Ascending aorta (tissue), 2 donors: ENCODE measurements around the gene LAMB1. TPM values are rescaled to one million over a fixed set of nuclear protein-coding genes. Genes with fewer than 3 reads are reported as not detected.
A peak's percentile ranks its signal among the peaks of the same experiment; 100 is the strongest.
"Not testable (repeated sequence)": the region's sequence is repeated elsewhere in the genome, so short reads cannot be mapped to it uniquely, and the experiment has no call there.

Experiments used
- DNase-seq, 2 donors: peaks; one replicate each; pipeline ENCODE4 v3.0.0-alpha.2; 2019; ENCODE audit warnings: low spot score in 2 of 2
- H3K27ac ChIP-seq, 2 donors: fragments of 200-600 bp; sonication (generic); one replicate each; pipeline ENCODE4 v1.5.1; 2016 to 2017; ENCODE audit warnings: mild to moderate bottlenecking in 1 of 2
- H3K27me3 ChIP-seq: fragments of 200-600 bp; sonication (generic); one replicate; pipeline ENCODE4 v1.5.1; 2017
- H3K36me3 ChIP-seq, 2 donors: fragments of 200-600 bp; sonication (generic); one replicate each; pipeline ENCODE4 v1.5.1; 2016
- H3K4me1 ChIP-seq, 2 donors: fragments of 200-600 bp; sonication (generic); one replicate each; pipeline ENCODE4 v1.5.1; 2016 to 2017; ENCODE audit warnings: mild to moderate bottlenecking in 1 of 2
- H3K4me3 ChIP-seq, 2 donors: fragments of 200-600 bp; sonication (generic); one replicate each; pipeline ENCODE4 v1.5.1; 2016 to 2017; ENCODE audit warnings: mild to moderate bottlenecking in 1 of 2
- H3K9me3 ChIP-seq, 2 donors: fragments of 200-600 bp; sonication (generic); one replicate each; pipeline ENCODE4 v1.5.1; 2016
- intact Hi-C: fragments of 100-400 bp; cut with DNase I; formaldehyde crosslinking; loops from one replicate; pipeline ENCODE4 v1.15.1; 2023
- total RNA-seq: library from RNA; depleted of rRNA; stranded (reverse); fragments of >200 nt; gene quantifications from one replicate; pipeline ENCODE4 v1.1.0, GENCODE V29; 2016
- TF ChIP-seq, protein P1 (sequence below), 3 experiments: fragments of 200-600 bp in 2 of 3; fragments of 450-650 bp in 1 of 3; sonication (generic) in 2 of 3; IDR thresholded peaks; one replicate each; pipeline ENCODE4 v1.5.1; 2016 to 2019; ENCODE audit warnings: antibody characterized with exemption in 3 of 3, mild to moderate bottlenecking in 1 of 3, moderate library complexity in 1 of 3

Gene LAMB1
- total RNA-seq, 1 donor from 2014 or later, result 198 TPM

DNA sequence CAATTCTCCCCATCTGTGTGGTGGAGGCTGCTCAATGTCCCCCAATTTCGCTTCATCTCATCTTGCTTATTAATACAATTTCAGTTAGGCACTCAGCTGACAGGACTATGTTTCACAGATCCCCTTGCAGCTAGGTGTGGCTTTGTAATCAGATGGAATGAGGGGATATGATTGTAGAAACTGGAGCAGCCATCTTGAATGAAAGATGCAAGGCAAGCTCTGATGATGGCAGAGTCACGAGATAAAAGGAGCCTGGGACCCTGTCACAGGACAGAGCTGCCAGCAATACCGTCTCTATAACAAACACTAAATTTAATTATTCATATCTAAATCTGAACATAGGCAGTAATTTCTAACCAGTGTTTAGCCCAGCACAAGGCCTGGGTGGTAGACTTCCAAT is 113.0 kb downstream of the LAMB1 start:
- intact Hi-C loops, result loop anchor here (2.0 to 10.0 kb wide), 7 partner anchors 49 to 1228 kb away; partner anchors contain the start of genes BCAP29, CBLL1, CCDC71L and LAMB1
- TF ChIP-seq, protein P1, sequence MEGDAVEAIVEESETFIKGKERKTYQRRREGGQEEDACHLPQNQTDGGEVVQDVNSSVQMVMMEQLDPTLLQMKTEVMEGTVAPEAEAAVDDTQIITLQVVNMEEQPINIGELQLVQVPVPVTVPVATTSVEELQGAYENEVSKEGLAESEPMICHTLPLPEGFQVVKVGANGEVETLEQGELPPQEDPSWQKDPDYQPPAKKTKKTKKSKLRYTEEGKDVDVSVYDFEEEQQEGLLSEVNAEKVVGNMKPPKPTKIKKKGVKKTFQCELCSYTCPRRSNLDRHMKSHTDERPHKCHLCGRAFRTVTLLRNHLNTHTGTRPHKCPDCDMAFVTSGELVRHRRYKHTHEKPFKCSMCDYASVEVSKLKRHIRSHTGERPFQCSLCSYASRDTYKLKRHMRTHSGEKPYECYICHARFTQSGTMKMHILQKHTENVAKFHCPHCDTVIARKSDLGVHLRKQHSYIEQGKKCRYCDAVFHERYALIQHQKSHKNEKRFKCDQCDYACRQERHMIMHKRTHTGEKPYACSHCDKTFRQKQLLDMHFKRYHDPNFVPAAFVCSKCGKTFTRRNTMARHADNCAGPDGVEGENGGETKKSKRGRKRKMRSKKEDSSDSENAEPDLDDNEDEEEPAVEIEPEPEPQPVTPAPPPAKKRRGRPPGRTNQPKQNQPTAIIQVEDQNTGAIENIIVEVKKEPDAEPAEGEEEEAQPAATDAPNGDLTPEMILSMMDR (IDR thresholded peaks at IDR 0.05), result no peak
- H3K27me3 ChIP-seq, result no peaks in the 10 kb centered on the region
- DNase-seq, result no peak
- no peaks in the 10 kb centered on the region for H3K9me3 ChIP-seq
- peaks cover 0 to under 1% of the 10 kb centered on the region in 2 donors for H3K36me3 ChIP-seq
- peak overlapping the region in 1 of 2 donors; percentile 83 for H3K4me3 ChIP-seq
- H3K27ac ChIP-seq, result peak overlapping the region; percentile 95
- peaks cover 3 to 17% of the 10 kb centered on the region in 2 donors for H3K4me1 ChIP-seq

DNA sequence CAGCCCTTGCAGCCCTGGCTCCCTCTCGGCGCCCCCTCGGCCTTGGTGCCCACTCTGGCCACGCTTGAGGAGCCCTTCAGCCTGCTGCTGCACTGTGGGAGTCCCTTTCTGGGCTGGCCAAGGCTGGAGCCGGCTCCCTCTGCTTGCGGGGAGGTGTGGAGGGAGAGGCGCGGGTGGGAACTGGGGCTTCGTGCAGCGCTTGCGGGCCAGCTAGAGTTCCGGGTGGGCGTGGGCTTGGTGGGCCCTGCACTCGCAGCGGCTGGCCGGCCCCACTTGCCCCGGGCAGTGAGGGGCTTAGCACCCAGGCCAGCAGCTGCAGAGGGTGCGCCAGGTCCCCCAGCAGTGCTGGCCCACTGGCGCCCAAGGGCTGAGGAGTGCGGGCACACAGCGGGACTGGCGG is 115.1 kb downstream of the LAMB1 start:
- intact Hi-C loops, H3K36me3 ChIP-seq, H3K27me3 ChIP-seq, DNase-seq, H3K9me3 ChIP-seq, H3K4me3 ChIP-seq, H3K27ac ChIP-seq: not testable (repeated sequence)
- H3K4me1 ChIP-seq, result peaks cover 3 to 11% of the 10 kb centered on the region in 2 donors

DNA sequence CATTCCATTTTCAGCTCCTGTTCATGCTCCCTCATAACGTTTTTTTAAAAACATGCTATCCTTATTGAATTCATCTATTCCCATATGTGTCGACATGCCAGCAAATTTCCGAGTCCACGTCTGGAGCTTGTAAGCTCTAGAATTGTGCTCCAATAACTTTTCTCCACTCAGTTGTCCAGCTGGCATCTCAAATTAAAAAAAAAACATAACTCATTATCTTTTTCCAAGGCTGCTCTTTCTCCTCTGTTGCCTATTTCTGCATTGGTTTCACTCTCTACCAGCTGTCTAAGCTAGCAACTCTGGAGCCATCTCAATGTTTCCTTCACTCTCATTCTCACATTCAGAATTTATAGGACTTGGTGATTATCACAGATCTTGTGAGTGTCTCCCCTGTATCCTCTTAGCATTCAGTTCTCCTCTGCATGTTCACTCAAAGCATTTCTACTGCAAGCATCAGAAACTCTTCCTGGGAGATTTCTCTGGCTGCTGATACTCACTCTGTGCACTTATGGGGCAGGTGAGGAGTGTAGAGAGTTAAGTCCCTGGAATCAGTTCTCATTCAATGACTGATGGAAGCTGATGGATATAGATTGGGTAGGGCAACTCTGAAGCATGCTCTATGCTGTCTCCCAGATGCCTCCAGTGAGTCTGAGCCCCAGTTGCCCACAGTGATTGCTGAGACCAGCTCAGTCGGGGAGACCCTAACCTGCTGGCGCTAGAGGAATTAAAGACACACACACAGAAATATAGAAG is 118.7 kb downstream of the LAMB1 start:
- H3K27me3 ChIP-seq, result no peaks in the 10 kb centered on the region
- TF ChIP-seq, protein P1 (IDR thresholded peaks at IDR 0.05), result no peak
- no peak overlapping the region for H3K27ac ChIP-seq
- no peaks in the 10 kb centered on the region for H3K4me1 ChIP-seq
- intact Hi-C loops, result no loop called here
- no peak for DNase-seq
- H3K9me3 ChIP-seq, result no peaks in the 10 kb centered on the region
- H3K36me3 ChIP-seq, result no peaks in the 10 kb centered on the region
- no peak overlapping the region for H3K4me3 ChIP-seq

DNA sequence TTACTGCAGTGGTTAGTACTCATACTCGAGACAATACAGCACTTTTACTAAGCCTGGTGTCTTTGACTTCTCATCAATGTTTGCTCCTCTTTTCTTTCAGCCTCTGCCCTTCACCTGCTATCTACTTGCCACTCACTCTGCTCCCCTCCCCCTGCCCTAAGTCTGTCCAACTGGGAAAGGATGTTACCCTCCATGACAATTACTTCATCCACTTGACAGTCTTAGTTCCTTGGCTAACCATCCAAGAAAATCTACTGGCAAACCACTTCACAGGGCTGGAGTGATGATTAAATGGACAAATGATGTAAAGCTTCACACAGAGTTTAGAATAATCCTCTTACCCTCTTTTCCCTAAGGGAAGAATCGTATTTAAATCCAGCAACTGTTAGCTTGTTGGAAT is 120.2 kb downstream of the LAMB1 start:
- Histone ChIP-seq H3K36me3 (no peaks in the 10 kb centered on the region), H3K9me3 (no peaks in the 10 kb centered on the region), H3K27ac (no peak overlapping the region), H3K4me1 (no peaks in the 10 kb centered on the region), H3K4me3 (no peak overlapping the region), H3K27me3 (no peaks in the 10 kb centered on the region)
- TF ChIP-seq, protein P1 (IDR thresholded peaks at IDR 0.05), result no peak
- no peak for DNase-seq
- intact Hi-C loops, result no loop called here

DNA sequence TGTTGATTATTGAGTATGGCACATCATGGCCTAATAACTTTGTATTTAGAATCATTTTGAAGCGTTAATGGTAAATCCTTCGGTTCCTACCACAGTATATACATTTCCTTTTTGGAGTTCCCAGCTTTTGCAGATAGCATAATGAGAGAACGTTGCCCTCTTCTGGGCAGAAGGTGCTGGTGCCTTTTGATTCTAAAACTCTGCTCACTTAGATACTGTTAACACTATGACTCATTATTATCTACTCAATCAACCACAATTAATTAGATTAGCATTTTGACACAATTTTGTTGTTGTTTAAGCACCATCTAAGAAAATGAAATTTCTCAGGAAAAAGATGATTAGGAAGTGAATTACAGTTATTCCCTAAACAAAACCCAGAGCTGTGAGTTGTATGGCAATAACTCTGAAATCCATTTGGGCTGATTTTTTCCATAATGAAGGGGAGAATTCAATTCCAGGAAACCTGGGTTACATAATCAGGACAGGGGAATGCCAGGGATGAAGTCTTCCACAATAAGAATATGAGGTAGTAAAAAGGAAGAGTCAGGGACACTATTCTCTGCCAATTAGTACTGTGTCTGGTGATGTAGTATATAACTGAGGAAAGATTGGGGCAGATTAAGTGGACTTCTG is 123.4 kb downstream of the LAMB1 start:
- Histone ChIP-seq H3K27ac (no peak overlapping the region), H3K4me1 (no peaks in the 10 kb centered on the region), H3K9me3 (no peaks in the 10 kb centered on the region), H3K27me3 (no peaks in the 10 kb centered on the region), H3K4me3 (no peak overlapping the region), H3K36me3 (no peaks in the 10 kb centered on the region)
- TF ChIP-seq, protein P1 (IDR thresholded peaks at IDR 0.05), result peak; percentile 41 to 61 (median 59)
- DNase-seq, result no peak
- intact Hi-C loops, result loop anchor here (5.0 to 10.0 kb wide), 3 partner anchors 268 to 705 kb away; no protein-coding TSS in a partner anchor

DNA sequence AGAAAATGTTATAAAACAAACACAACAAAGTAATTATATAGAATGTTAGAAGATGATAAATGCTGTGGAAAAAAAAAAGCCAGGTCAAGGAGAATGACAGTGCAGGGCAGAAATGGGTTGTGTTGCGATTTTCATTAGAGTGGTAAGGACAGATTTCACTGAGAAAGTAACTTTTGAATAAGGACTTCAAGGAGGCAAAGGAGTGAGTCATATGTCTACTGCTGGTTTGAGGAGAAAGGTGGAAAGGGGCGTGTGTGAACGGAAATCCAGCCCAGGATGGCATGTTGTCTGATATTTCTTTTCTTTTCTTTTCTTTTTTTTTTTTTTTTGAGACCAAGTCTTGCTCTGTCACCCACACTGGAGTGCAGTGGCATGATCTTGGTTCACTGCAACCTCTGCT is 124.3 kb downstream of the LAMB1 start:
- Histone ChIP-seq H3K36me3 (no peaks in the 10 kb centered on the region), H3K27me3 (no peaks in the 10 kb centered on the region), H3K4me1 (no peaks in the 10 kb centered on the region), H3K9me3 (no peaks in the 10 kb centered on the region), H3K27ac (no peak overlapping the region), H3K4me3 (no peak overlapping the region)
- TF ChIP-seq, protein P1 (IDR thresholded peaks at IDR 0.05), result no peak
- intact Hi-C loops, result loop anchor here (5.0 to 10.0 kb wide), 3 partner anchors 269 to 704 kb away; no protein-coding TSS in a partner anchor
- DNase-seq, result no peak
